Activated B cell treated with CpG ODN at 0.5 μM for 24 hours (primary cell): ENCODE data around the gene FAM229B. TPM values are rescaled to one million over a fixed set of nuclear protein-coding genes. Genes with fewer than 3 reads are reported as not detected.

ENCODE experiments used
- ATAC-seq: fragments of 200-7000 bp; cut with Tn5 transposase; one replicate; pipeline ENCODE4 v1.10.0; 2021; ENCODE audit warnings: low read depth, mild to moderate bottlenecking, moderate library complexity
- CTCF ChIA-PET: fragments of 350-600 bp; sonication (Branson Sonifier 250); formaldehyde crosslinking; loops from one replicate; lab custom pipeline; 2021; ENCODE audit warnings: antibody characterized with exemption; lab: Charles Lee
- POLR2A ChIA-PET: fragments of 350-600 bp; sonication (Branson Sonifier 250); formaldehyde crosslinking; loops from one replicate; lab custom pipeline; 2021; ENCODE audit warnings: antibody characterized with exemption; lab: Charles Lee
- DNase-seq: peaks from one replicate; pipeline ENCODE4 v3.0.0; 2022
- H3K27ac Mint-ChIP-seq: one replicate; pipeline ENCODE4 v1.8.0; 2020; ENCODE audit warnings: mixed read lengths
- H3K27me3 Mint-ChIP-seq: one replicate; pipeline ENCODE4 v1.8.0; 2021; ENCODE audit warnings: mixed read lengths
- H3K36me3 Mint-ChIP-seq: one replicate; pipeline ENCODE4 v1.8.0; 2021; ENCODE audit warnings: low read depth, mixed read lengths
- H3K4me1 Mint-ChIP-seq: one replicate; pipeline ENCODE4 v1.8.0; 2021; ENCODE audit warnings: mixed read lengths
- H3K4me3 Mint-ChIP-seq: one replicate; pipeline ENCODE4 v1.8.0; 2020; ENCODE audit warnings: mild to moderate bottlenecking, mixed read lengths
- H3K9me3 Mint-ChIP-seq: one replicate; pipeline ENCODE4 v1.8.0; 2020; ENCODE audit warnings: mixed read lengths
- CTCF ChIP-seq: fragments of 200-600 bp; IDR thresholded peaks from one replicate; pipeline ENCODE4 v1.8.0; 2022; ENCODE audit warnings: antibody characterized with exemption, mild to moderate bottlenecking
- intact Hi-C: fragments of 100-400 bp; cut with micrococcal nuclease; formaldehyde crosslinking; loops from one replicate; pipeline ENCODE4 v1.15.1; 2024
- total RNA-seq: library from RNA; stranded (reverse); gene quantifications from 2 replicates; pipeline ENCODE4 v1.2.3, GENCODE V29; 2022

FAM229B gene
- total RNA-seq, 1 donor from 2014 or later: 2.0 TPM

GRCh38 chr6:112061605-112062004 lies 25.8 kb upstream of the FAM229B start:
- no peak for TF ChIP-seq CTCF
- no peak for DNase-seq
- ATAC-seq: no peak
- no peak overlapping the region for H3K4me3 Mint-ChIP-seq
- H3K36me3 Mint-ChIP-seq: no peaks in the 10 kb centered on the region
- no peak overlapping the region for H3K27ac Mint-ChIP-seq
- H3K27me3 Mint-ChIP-seq: no peaks in the 10 kb centered on the region
- H3K4me1 Mint-ChIP-seq: no peaks in the 10 kb centered on the region
- no peaks in the 10 kb centered on the region for H3K9me3 Mint-ChIP-seq
- intact Hi-C loops: no loop called here
- ChIA-PET POLR2A (no interaction called here), CTCF (interaction anchor here (1.2 to 1.6 kb wide), 2 partner anchors 10 to 19 kb away, joined by 3 read pairs; no protein-coding TSS in a partner anchor)

- TF ChIP-seq CTCF: no peak
- POLR2A ChIA-PET: no interaction called here
- H3K27ac Mint-ChIP-seq: no peak overlapping the region
- H3K4me1 Mint-ChIP-seq: no peaks in the 10 kb centered on the region
- no peaks in the 10 kb centered on the region for H3K36me3 Mint-ChIP-seq
- intact Hi-C loops: no loop called here
- CTCF ChIA-PET: no interaction called here
- no peaks in the 10 kb centered on the region for H3K9me3 Mint-ChIP-seq
- H3K27me3 Mint-ChIP-seq: no peaks in the 10 kb centered on the region
- no peak for ATAC-seq
- no peak overlapping the region for H3K4me3 Mint-ChIP-seq
- DNase-seq: no peak
Observed at GRCh38 chr6:112062966-112063365, 24.4 kb upstream of the FAM229B start.

- no peaks in the 10 kb centered on the region for H3K27me3 Mint-ChIP-seq
- TF ChIP-seq CTCF: no peak
- H3K27ac Mint-ChIP-seq: no peak overlapping the region
- no peaks in the 10 kb centered on the region for H3K4me1 Mint-ChIP-seq
- intact Hi-C loops: no loop called here
- ChIA-PET CTCF (no interaction called here), POLR2A (no interaction called here)
- H3K9me3 Mint-ChIP-seq: no peaks in the 10 kb centered on the region
- ATAC-seq (no peak), DNase-seq (no peak)
- H3K36me3 Mint-ChIP-seq: peaks cover 6% of the 10 kb centered on the region
- H3K4me3 Mint-ChIP-seq: no peak overlapping the region
Observed at GRCh38 chr6:112065426-112065986, 21.9 kb upstream of the FAM229B start.

GRCh38 chr6:112066606-112067005 lies 20.8 kb upstream of the FAM229B start:
- H3K4me3 Mint-ChIP-seq: no peak overlapping the region
- no peaks in the 10 kb centered on the region for H3K4me1 Mint-ChIP-seq
- no peak for TF ChIP-seq CTCF
- H3K27me3 Mint-ChIP-seq: no peaks in the 10 kb centered on the region
- POLR2A ChIA-PET: no interaction called here
- intact Hi-C loops: no loop called here
- no peak for DNase-seq
- no peak for ATAC-seq
- no peaks in the 10 kb centered on the region for H3K9me3 Mint-ChIP-seq
- CTCF ChIA-PET: no interaction called here
- H3K27ac Mint-ChIP-seq: no peak overlapping the region
- H3K36me3 Mint-ChIP-seq: peaks cover 12% of the 10 kb centered on the region

GRCh38 chr6:112081569-112081968 lies 5.8 kb upstream of the FAM229B start:
- intact Hi-C loops: loop anchor here (10.0 kb wide), 1 partner anchor 1267 kb away; the partner anchor contains the start of gene CDK19

More at GRCh38 chr6:112081569-112081968, 5.8 kb upstream of the FAM229B start:
- TF ChIP-seq CTCF: no peak
- H3K36me3 Mint-ChIP-seq: peaks cover 49% of the 10 kb centered on the region
- ATAC-seq (no peak), DNase-seq (no peak)
- ChIA-PET POLR2A (no interaction called here), CTCF (no interaction called here)
- H3K4me1 Mint-ChIP-seq: no peaks in the 10 kb centered on the region
- no peaks in the 10 kb centered on the region for H3K27me3 Mint-ChIP-seq
- H3K4me3 Mint-ChIP-seq: no peak overlapping the region
- H3K27ac Mint-ChIP-seq: no peak overlapping the region
- H3K9me3 Mint-ChIP-seq: no peaks in the 10 kb centered on the region
